ENCODE data around the gene ZAP70.

DNA sequence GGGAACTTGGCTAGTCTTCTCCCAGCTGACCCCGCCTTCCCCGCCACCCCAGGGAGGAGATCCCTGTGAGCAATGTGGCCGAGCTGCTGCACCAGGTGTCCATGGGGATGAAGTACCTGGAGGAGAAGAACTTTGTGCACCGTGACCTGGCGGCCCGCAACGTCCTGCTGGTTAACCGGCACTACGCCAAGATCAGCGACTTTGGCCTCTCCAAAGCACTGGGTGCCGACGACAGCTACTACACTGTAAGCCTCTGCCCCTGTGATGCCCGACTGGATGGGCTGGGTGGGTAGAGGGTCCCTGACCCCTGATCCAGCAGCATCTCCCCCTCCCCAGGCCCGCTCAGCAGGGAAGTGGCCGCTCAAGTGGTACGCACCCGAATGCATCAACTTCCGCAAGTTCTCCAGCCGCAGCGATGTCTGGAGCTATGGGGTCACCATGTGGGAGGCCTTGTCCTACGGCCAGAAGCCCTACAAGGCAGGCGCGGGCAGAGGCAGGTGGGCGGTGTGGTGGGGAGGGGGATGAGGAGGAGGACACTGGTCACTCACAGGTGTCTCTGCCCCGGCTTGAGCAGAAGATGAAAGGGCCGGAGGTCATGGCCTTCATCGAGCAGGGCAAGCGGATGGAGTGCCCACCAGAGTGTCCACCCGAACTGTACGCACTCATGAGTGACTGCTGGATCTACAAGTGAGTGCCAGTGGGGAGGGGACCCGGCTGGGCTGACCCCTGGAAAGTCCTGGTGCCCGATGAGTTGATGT is 24.2 kb downstream of the ZAP70 start:
- no peak for TF ChIP-seq ELF4 (CRISPR knock-in tag; IDR thresholded peaks at IDR 0.05; ENCODE audit: borderline replicate concordance)
- TF ChIP-seq, protein P1, sequence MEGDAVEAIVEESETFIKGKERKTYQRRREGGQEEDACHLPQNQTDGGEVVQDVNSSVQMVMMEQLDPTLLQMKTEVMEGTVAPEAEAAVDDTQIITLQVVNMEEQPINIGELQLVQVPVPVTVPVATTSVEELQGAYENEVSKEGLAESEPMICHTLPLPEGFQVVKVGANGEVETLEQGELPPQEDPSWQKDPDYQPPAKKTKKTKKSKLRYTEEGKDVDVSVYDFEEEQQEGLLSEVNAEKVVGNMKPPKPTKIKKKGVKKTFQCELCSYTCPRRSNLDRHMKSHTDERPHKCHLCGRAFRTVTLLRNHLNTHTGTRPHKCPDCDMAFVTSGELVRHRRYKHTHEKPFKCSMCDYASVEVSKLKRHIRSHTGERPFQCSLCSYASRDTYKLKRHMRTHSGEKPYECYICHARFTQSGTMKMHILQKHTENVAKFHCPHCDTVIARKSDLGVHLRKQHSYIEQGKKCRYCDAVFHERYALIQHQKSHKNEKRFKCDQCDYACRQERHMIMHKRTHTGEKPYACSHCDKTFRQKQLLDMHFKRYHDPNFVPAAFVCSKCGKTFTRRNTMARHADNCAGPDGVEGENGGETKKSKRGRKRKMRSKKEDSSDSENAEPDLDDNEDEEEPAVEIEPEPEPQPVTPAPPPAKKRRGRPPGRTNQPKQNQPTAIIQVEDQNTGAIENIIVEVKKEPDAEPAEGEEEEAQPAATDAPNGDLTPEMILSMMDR (CRISPR knock-in tag; IDR thresholded peaks at IDR 0.05) = no peak
- no peak for TF ChIP-seq HNF4A (CRISPR knock-in tag; IDR thresholded peaks at IDR 0.05)
- TF ChIP-seq TOE1 (CRISPR knock-in tag; IDR thresholded peaks at IDR 0.05) = no peak
- TF ChIP-seq RAD21 (CRISPR knock-in tag; IDR thresholded peaks at IDR 0.05) = no peak
- TF ChIP-seq ZBTB7A (CRISPR knock-in tag; IDR thresholded peaks at IDR 0.05) = no peak
- TF ChIP-seq, protein P2, sequence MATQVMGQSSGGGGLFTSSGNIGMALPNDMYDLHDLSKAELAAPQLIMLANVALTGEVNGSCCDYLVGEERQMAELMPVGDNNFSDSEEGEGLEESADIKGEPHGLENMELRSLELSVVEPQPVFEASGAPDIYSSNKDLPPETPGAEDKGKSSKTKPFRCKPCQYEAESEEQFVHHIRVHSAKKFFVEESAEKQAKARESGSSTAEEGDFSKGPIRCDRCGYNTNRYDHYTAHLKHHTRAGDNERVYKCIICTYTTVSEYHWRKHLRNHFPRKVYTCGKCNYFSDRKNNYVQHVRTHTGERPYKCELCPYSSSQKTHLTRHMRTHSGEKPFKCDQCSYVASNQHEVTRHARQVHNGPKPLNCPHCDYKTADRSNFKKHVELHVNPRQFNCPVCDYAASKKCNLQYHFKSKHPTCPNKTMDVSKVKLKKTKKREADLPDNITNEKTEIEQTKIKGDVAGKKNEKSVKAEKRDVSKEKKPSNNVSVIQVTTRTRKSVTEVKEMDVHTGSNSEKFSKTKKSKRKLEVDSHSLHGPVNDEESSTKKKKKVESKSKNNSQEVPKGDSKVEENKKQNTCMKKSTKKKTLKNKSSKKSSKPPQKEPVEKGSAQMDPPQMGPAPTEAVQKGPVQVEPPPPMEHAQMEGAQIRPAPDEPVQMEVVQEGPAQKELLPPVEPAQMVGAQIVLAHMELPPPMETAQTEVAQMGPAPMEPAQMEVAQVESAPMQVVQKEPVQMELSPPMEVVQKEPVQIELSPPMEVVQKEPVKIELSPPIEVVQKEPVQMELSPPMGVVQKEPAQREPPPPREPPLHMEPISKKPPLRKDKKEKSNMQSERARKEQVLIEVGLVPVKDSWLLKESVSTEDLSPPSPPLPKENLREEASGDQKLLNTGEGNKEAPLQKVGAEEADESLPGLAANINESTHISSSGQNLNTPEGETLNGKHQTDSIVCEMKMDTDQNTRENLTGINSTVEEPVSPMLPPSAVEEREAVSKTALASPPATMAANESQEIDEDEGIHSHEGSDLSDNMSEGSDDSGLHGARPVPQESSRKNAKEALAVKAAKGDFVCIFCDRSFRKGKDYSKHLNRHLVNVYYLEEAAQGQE (IDR thresholded peaks at IDR 0.05; ENCODE audit: borderline replicate concordance in 1 of 2, low read depth in 1 of 2, low read length in 2 of 2) = no peak
- TF ChIP-seq ZBTB21 (CRISPR knock-in tag; IDR thresholded peaks at IDR 0.05) = no peak
